Endothelial cell of umbilical vein (primary cell): ENCODE results near the gene MRGPRF. TPM values are rescaled to one million over a fixed set of nuclear protein-coding genes. Genes with fewer than 3 reads are reported as not detected.

Source experiments
- BruUV-seq: library from RNA; stranded (reverse); fragments of 400-500 nt; replicated peaks from 2 replicates; lab custom pipeline; 2021; lab: Mats Ljungman, UMichigan
- CTCF ChIA-PET: fragments of 300-600, 350-600 bp; sonication (Branson Sonifier 250); formaldehyde crosslinking; loops from one replicate; lab custom pipeline; 2021; ENCODE audit warnings: antibody characterized with exemption, inconsistent platforms; lab: Charles Lee
- POLR2A ChIA-PET: fragments of 300-600, 350-600 bp; sonication (Branson Sonifier 250); formaldehyde crosslinking; loops from one replicate; lab custom pipeline; 2021; ENCODE audit warnings: antibody characterized with exemption, inconsistent platforms; lab: Charles Lee
- DNase-seq: peaks from one replicate; pipeline ENCODE4 v3.0.0-alpha.2; 2011; ENCODE audit warnings: low read depth, low spot score
- FAIRE-seq: peaks from 2 replicates; lab custom pipeline; 2011; peaks lifted over from hg19 to GRCh38; lab: Jason Lieb, UNC
- H2AFZ ChIP-seq: 2 replicates; pipeline ENCODE4 v1.6.0; 2012; ENCODE audit warnings: low read depth, low read length, control low read depth, inconsistent platforms
- H3K27ac ChIP-seq: 2 replicates; pipeline ENCODE4 v1.5.1; 2011; ENCODE audit warnings: low read depth, mild to moderate bottlenecking, control low read depth, low read length, moderate library complexity; ENCODE audit not compliant: insufficient read depth
- H3K27me3 ChIP-seq, 2 experiments: 2 replicates each; pipeline versions ENCODE4 v1.6.0 to v1.6.1; 2011; ENCODE audit warnings: low read length in 2 of 2, mixed read lengths in 1 of 2; ENCODE audit not compliant: control insufficient read depth in 2 of 2, insufficient read depth in 2 of 2
- H3K36me3 ChIP-seq, 2 experiments: 2 replicates in 1 of 2; 3 replicates in 1 of 2; pipeline ENCODE4 v1.5.1; 2011; ENCODE audit warnings: low read length in 2 of 2, mild to moderate bottlenecking in 1 of 2, moderate library complexity in 1 of 2; ENCODE audit not compliant: control insufficient read depth in 2 of 2, insufficient read depth in 2 of 2; ENCODE audit errors: extremely low read depth in 1 of 2
- H3K4me1 ChIP-seq: 3 replicates; pipeline ENCODE4 v1.5.1; 2011; ENCODE audit warnings: mild to moderate bottlenecking, low read length; ENCODE audit not compliant: control insufficient read depth, insufficient read depth; ENCODE audit errors: extremely low read depth
- H3K4me2 ChIP-seq: 2 replicates; pipeline ENCODE4 v1.6.1; 2011; ENCODE audit warnings: low read length, control low read depth, mixed read lengths; ENCODE audit not compliant: insufficient read depth
- H3K4me3 ChIP-seq, 3 experiments: fragments of 200-600 bp in 1 of 3; sonication (generic), shearing (Covaris generic) in 1 of 3; replicated peaks in 1 of 3; 2 replicates each; pipeline ENCODE4 v1.5.1; 2011 to 2016; ENCODE audit warnings: control low read depth in 3 of 3, low read length in 3 of 3, mild to moderate bottlenecking in 2 of 3, inconsistent platforms in 1 of 3, low read depth in 1 of 3, moderate library complexity in 1 of 3; ENCODE audit not compliant: insufficient read depth in 1 of 3
- H3K79me2 ChIP-seq: 2 replicates; pipeline ENCODE4 v1.6.0; 2012; ENCODE audit warnings: low read length, inconsistent platforms; ENCODE audit not compliant: control insufficient read depth, insufficient read depth
- H3K9ac ChIP-seq: replicated peaks from 2 replicates; pipeline ENCODE3; 2011; ENCODE audit warnings: low read length, control low read depth; ENCODE audit not compliant: insufficient read depth; ENCODE audit errors: extremely low read depth
- H3K9me1 ChIP-seq: replicated peaks from 3 replicates; pipeline ENCODE4 v1.6.0; 2011; ENCODE audit warnings: mild to moderate bottlenecking, low read length; ENCODE audit not compliant: control insufficient read depth, insufficient read depth; ENCODE audit errors: extremely low read depth
- H3K9me3 ChIP-seq: replicated peaks from 2 replicates; pipeline ENCODE4 v1.5.1; 2012; ENCODE audit warnings: low read length, inconsistent platforms; ENCODE audit not compliant: control insufficient read depth, insufficient read depth
- H4K20me1 ChIP-seq: replicated peaks from 2 replicates; pipeline ENCODE3; 2011; ENCODE audit warnings: mild to moderate bottlenecking, low read length; ENCODE audit not compliant: control insufficient read depth, insufficient read depth; ENCODE audit errors: extremely low read depth
- EZH2 ChIP-seq: IDR thresholded peaks from 2 replicates; pipeline ENCODE4 v1.6.1; 2012; ENCODE audit warnings: borderline replicate concordance, low read depth, mild to moderate bottlenecking, moderate library complexity, low read length, inconsistent platforms; ENCODE audit not compliant: severe bottlenecking
- FOS ChIP-seq: IDR thresholded peaks from 2 replicates; pipeline ENCODE4 v1.6.1; 2011; ENCODE audit warnings: mild to moderate bottlenecking, low read length, moderate library complexity, borderline replicate concordance; ENCODE audit not compliant: insufficient read depth
- GATA2 ChIP-seq: IDR thresholded peaks from 2 replicates; pipeline ENCODE4 v1.7.0; 2011; ENCODE audit warnings: low read depth, mild to moderate bottlenecking, moderate library complexity, mixed read lengths, low read length; ENCODE audit not compliant: insufficient read length, insufficient read depth
- JUN ChIP-seq: IDR thresholded peaks from 2 replicates; pipeline ENCODE4 v1.6.1; 2011; ENCODE audit warnings: borderline replicate concordance, low read depth; ENCODE audit not compliant: insufficient read length, insufficient read depth
- MYC ChIP-seq: IDR thresholded peaks from one replicate; pipeline ENCODE4 v1.6.1; 2011; ENCODE audit warnings: mild to moderate bottlenecking, low read depth, low read length
- POLR2A ChIP-seq: IDR thresholded peaks from 2 replicates; pipeline ENCODE4 v1.6.1; 2012; ENCODE audit warnings: low read depth, mild to moderate bottlenecking, control low read depth, low read length
- POLR2AphosphoS5 ChIP-seq: IDR thresholded peaks from 2 replicates; pipeline ENCODE4 v1.6.1; 2012; ENCODE audit warnings: low read depth, mild to moderate bottlenecking, control low read depth, low read length, moderate library complexity; ENCODE audit not compliant: insufficient read depth
- dilution Hi-C: fragments of 300-500 bp; cut with MboI; formaldehyde crosslinking; loops from one replicate; pipeline ENCODE4 v1.15.0; 2019; ENCODE audit warnings: low sequenced_read_pairs; ENCODE audit not compliant: extremely low pct_ligation_motif_present
- intact Hi-C: fragments of 100-400 bp; cut with micrococcal nuclease; formaldehyde crosslinking; loops from one replicate; pipeline ENCODE4 v1.10.0; 2022
- polyA plus RNA-seq, 4 experiments: library from polyadenylated mRNA; depleted of rRNA in 3 of 4; stranded (reverse) in 3 of 4; unstranded in 1 of 4; fragments of >200 nt; gene quantifications; 2 replicates each; pipeline versions ENCODE4 v1.2.1 to v1.2.3, GENCODE V29; 2011 to 2012; ENCODE audit warnings: missing spikeins in 1 of 4
- total RNA-seq: library from RNA; stranded (reverse); gene quantifications from 2 replicates; pipeline ENCODE4 v1.2.3, GENCODE V29; 2021
- TF ChIP-seq, protein P1 (sequence below): IDR thresholded peaks from 2 replicates; pipeline ENCODE4 v1.6.1; 2011; ENCODE audit not compliant: insufficient read depth, insufficient read length
- TF ChIP-seq, protein P2 (sequence below), 2 donors: IDR thresholded peaks; 1 replicate in 1 of 2; 2 replicates in 1 of 2; pipeline ENCODE4 v1.5.1; 2011; ENCODE audit warnings: low read length in 2 of 2, mild to moderate bottlenecking in 2 of 2, moderate library complexity in 2 of 2, control low read depth in 1 of 2, inconsistent platforms in 1 of 2, low read depth in 1 of 2; ENCODE audit not compliant: insufficient read depth in 1 of 2; ENCODE audit errors: extremely low read depth in 1 of 2

The MRGPRF gene
- total and polyA plus RNA-seq, 2 donors (not counting 3 experiments of a cell fraction or from before 2014, with no cell fraction given) = not detected

GRCh38 chr11:68966894-68967780, 45.9 kb downstream of the MRGPRF start:
- dilution Hi-C loops (no loop called here), intact Hi-C loops (no loop called here)
- POLR2A ChIA-PET = no interaction called here
- Histone ChIP-seq H3K79me2 (no peaks in the 10 kb centered on the region), H3K36me3 (no peaks in the 10 kb centered on the region), H3K9me3 (no peaks in the 10 kb centered on the region), H3K9me1 (no peaks in the 10 kb centered on the region), H4K20me1 (no peaks in the 10 kb centered on the region), H3K4me2 (no peak overlapping the region), H3K27me3 (peaks cover 3 to 16% of the 10 kb centered on the region in 2 experiments), H2AFZ (no peak overlapping the region), H3K9ac (no peak overlapping the region), H3K4me1 (no peaks in the 10 kb centered on the region), H3K27ac (no peak overlapping the region), H3K4me3 (no peak overlapping the region)
- DNase-seq (no peak), FAIRE-seq (no peak)
- CTCF ChIA-PET = interaction anchor here (1.0 to 1.2 kb wide), 2 partner anchors 9 to 16 kb away, joined by 3 to 5 read pairs; no protein-coding TSS in a partner anchor
- no TSS peak for BruUV-seq
- TF ChIP-seq GATA2 (no peak), MYC (no peak), JUN (no peak), POLR2AphosphoS5 (no peak), EZH2 (no peak), FOS (no peak), POLR2A (no peak)
- TF ChIP-seq, protein P1, sequence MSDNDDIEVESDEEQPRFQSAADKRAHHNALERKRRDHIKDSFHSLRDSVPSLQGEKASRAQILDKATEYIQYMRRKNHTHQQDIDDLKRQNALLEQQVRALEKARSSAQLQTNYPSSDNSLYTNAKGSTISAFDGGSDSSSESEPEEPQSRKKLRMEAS = no peak
- TF ChIP-seq, protein P2, sequence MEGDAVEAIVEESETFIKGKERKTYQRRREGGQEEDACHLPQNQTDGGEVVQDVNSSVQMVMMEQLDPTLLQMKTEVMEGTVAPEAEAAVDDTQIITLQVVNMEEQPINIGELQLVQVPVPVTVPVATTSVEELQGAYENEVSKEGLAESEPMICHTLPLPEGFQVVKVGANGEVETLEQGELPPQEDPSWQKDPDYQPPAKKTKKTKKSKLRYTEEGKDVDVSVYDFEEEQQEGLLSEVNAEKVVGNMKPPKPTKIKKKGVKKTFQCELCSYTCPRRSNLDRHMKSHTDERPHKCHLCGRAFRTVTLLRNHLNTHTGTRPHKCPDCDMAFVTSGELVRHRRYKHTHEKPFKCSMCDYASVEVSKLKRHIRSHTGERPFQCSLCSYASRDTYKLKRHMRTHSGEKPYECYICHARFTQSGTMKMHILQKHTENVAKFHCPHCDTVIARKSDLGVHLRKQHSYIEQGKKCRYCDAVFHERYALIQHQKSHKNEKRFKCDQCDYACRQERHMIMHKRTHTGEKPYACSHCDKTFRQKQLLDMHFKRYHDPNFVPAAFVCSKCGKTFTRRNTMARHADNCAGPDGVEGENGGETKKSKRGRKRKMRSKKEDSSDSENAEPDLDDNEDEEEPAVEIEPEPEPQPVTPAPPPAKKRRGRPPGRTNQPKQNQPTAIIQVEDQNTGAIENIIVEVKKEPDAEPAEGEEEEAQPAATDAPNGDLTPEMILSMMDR (IDR thresholded peaks at IDR 0.05; ENCODE audit: extremely low read depth in 1 of 2, insufficient read depth in 1 of 2, low read depth in 1 of 2, low read length in 2 of 2) = no peak
